GM19238 (cell line): ENCODE measurements around the gene AATK.
A peak's percentile ranks its signal among the peaks of the same experiment; 100 is the strongest.

Source experiments
- DNase-seq: peaks from one replicate; pipeline ENCODE4 v3.0.0; 2011; ENCODE audit warnings: low spot score; ENCODE audit not compliant: insufficient read length

AATK gene, protein sequence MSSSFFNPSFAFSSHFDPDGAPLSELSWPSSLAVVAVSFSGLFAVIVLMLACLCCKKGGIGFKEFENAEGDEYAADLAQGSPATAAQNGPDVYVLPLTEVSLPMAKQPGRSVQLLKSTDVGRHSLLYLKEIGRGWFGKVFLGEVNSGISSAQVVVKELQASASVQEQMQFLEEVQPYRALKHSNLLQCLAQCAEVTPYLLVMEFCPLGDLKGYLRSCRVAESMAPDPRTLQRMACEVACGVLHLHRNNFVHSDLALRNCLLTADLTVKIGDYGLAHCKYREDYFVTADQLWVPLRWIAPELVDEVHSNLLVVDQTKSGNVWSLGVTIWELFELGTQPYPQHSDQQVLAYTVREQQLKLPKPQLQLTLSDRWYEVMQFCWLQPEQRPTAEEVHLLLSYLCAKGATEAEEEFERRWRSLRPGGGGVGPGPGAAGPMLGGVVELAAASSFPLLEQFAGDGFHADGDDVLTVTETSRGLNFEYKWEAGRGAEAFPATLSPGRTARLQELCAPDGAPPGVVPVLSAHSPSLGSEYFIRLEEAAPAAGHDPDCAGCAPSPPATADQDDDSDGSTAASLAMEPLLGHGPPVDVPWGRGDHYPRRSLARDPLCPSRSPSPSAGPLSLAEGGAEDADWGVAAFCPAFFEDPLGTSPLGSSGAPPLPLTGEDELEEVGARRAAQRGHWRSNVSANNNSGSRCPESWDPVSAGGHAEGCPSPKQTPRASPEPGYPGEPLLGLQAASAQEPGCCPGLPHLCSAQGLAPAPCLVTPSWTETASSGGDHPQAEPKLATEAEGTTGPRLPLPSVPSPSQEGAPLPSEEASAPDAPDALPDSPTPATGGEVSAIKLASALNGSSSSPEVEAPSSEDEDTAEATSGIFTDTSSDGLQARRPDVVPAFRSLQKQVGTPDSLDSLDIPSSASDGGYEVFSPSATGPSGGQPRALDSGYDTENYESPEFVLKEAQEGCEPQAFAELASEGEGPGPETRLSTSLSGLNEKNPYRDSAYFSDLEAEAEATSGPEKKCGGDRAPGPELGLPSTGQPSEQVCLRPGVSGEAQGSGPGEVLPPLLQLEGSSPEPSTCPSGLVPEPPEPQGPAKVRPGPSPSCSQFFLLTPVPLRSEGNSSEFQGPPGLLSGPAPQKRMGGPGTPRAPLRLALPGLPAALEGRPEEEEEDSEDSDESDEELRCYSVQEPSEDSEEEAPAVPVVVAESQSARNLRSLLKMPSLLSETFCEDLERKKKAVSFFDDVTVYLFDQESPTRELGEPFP (N-terminal part only)

DNA sequence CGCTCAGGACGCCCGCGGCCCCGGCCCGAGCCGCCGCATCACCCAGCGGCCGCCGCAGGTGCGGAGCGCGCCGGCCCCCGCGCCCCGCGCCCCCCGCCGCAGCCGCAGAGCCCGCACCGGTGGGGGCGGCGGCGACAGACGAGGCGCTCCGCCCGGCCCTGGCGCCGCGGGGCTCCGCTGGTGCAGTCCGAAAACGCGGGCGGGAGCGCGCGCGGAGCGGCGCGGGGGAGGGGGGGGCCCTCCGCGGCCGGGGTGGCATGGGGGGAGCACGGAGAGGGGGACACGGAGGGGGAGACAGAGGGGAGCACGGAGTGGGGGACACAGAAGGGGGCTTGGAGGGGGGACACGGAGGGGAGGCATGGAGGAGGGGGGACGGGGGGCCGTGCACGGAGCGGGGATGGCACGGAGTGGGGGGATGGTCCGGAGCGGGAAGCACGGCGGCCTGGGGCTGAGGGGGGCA lies at the start of gene AATK:
TSS of gene AATK (minus strand) at position 189 of the 460 bp plus-strand sequence. CDS start 229 bp downstream, outside the sequence.
- DNase-seq, result no peak

DNA sequence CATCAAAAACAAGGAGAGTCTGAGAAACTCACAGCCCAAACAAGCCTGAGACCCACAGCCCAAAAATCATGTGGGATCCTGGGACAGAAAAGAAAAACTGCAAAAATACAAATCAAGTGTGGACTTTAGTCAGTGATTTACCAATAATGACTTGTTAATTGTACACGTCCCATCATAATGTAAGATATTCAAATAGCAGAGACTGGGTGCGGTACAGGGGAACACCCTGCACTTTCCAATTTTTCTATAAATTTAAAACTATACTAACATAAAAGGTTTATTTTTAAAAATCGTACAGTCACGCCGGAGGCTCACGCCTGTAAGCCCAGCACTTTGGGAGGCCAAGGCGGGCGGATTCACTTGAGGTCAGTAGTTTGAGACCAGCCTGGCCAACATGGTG lies 48.0 kb upstream of the AATK start:
- DNase-seq, result no peak

DNA sequence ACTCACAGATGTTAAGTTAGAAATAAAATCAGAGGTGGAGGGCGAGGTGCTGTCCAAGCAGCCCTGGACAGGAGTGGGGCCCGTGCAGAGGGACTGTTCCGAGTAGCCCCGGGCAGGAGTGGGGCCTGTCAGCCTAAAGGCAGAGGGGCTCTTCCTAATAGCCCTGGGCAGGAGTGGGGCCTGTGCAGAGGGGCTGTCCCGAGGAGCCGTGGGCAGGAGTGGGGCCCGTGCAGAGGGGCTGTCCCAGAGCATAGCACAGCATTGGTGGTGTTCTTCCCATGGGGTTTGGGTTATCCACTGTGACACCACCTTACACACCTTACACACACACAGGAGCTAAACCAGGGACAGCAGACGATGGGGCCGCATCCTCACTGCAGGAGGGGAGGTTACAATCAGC lies 46.3 kb upstream of the AATK start:
- DNase-seq, result no peak

- no peak for DNase-seq
Observed at GRCh38 chr17:81210868-81211267, 44.8 kb upstream of the AATK start.

DNA sequence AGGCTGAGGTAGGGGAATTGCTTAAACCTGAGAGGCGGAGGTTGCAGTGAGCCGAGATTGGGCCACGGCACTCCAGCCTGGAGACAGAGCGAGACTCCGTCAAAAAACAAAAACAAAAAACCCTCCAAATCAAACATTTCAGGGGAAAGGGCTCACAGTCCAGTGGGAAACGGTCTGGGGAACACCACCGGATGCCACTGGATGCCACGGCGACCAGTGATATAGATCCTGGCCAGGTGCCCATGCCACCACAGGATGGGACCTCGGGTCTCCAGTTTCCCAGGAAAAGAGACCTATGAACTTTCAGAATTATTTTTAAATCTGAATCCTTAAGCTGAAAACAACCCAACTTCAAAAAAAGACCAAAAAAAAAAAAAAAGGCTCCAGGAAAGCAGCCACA lies 44.4 kb upstream of the AATK start:
- no peak for DNase-seq

DNA sequence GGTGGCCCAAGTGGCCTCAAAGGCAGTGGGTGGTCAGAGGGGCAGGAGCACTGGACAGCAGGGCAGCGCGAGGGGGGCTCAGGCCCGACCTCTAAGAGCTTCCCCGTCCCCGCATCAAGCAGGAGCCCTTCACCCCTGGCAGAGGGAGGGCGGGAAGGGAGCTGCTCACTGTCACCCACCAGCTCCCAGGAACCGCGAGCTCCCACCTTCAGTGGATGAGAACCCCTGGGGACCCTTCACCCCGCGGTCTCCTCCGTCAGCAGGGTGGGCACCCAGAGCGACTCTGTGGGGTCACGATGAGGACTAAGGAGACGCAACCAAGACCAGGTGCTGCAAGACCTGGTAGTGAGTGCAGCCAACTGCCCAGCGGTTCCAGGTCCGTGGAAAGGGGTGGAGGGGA lies 43.1 kb upstream of the AATK start:
- DNase-seq, result no peak

- no peak for DNase-seq
Observed at GRCh38 chr17:81208651-81209050, 42.6 kb upstream of the AATK start.

DNA sequence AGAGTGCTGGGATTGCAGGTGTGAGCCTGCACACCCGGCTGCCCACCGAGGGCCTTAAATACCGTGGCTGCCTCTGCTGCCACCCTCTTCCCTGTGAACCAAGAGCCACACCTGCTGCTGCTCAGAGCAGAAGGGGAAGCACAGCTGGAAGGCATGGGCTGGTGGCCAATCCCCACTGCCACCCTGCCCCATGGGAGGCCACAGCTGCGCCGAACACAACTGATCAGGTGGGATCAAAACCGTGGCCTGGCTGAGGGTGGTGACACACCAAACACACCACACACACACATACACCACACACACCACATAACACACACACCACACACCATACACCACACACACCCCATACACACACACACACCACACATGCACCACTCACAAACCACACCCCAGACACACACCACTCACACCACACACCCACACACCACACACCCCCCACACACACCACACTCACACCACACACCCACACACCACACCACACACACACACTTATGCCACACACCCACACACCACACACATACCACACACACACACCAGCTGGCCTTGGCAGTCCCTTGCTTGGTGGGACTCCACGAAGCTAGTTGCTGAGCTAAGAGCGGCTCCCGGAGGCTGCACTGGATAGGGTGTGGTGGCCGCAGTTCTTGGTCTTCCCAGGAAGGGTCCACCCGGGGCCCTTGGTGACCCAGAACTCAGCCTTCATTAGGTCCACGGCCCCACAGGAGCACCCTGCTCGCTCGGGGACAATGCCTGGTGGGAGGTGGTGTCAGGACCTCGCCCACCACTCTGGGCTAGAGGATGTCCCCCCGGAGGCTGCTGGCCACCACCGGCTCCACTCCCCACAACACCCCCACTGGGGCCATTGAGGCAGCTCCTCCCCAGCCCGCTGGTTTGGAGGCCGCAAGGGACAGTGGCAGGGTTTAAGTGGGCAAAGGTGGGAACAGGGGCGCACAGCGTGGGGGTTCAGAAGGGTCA lies 41.9 kb upstream of the AATK start:
- no peak for DNase-seq

- DNase-seq, result no peak
Observed at GRCh38 chr17:81206657-81207056, 40.6 kb upstream of the AATK start.

GRCh38 chr17:81206166-81206565 lies 40.1 kb upstream of the AATK start:
- no peak for DNase-seq

DNA sequence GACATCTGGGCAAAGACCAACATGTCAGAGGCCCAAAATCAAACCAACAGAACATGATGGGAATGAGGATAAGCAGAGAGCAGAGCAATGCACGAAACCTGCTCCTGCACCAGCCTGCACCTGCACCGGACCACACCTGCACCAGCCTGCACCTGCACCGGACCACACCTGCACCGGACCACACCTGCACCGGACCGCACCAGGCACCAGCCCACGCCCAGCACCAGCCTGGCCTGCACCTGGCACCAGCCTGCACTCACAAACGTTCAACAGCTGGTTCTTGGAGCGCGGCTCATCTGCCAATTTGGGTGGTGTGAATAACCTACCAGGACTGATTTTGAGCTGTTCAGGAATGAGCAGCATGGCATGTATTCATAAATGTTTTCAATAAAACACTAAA lies 38.6 kb upstream of the AATK start:
- DNase-seq, result no peak

- DNase-seq, result no peak
Observed at GRCh38 chr17:81203136-81203535, 37.1 kb upstream of the AATK start.

- DNase-seq, result no peak
Observed at GRCh38 chr17:81202318-81202717, 36.3 kb upstream of the AATK start.

DNA sequence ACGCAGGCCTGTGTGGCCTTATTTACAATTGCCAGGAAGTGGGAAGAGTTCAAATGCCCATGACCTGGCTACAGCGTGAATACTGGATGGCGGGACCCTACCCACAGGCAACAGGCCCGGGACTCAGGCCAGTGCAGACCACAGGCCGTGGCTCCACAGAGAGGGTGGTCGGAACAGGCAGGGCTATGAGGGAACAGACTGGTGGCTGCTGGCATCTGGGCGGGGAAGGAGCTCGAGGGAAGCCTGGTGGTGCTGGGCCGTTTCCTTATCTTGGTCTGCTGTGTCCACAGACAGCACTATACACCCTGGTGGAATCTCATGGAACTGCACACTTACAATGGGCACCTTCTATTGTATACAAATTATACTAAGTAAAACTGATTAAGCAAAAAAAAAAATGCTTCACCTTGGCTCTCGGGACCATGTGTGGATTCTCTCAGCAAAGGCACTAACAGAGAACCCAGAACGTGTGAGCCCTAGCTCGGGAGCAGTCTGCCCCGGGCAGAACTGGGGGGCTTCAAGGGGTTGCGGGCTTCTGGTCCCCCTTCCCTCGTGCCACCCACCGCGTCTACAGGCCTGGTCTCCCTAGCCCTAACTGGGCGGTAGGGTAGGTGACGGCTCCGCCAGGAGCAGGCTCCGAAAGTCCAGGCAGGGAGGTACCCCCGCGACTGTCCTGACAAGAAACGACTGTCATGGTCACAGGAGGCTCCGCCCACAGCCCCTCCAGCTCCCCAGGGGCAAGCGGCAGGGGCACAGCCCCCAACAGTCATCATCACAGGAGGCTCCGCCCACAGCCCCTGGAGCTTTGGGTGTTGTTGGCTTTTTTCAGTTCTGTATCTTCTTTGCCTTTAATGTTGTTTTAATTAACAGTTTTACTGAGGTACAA lies 34.9 kb upstream of the AATK start:
- DNase-seq, result peak; percentile 58

DNA sequence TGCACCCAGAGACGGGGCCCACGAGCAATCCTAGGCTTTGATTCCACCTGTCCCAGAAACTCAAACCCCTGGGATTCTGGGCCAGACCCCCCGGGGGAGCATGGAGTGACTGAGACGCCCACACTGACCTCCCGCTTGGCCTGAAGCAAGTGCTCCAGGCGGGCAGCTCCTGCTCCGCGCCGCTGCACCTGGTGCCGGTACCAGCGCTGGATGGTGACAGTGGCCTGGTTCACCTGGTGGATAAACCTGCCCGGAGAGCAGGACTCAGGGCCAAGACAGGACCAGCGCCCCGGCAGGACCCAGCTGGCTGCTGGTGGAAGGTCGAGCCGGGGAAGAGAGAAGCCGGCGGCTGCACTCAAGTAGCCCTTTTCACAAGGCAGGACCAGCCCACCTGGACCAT lies 34.2 kb upstream of the AATK start:
- DNase-seq, result no peak

DNA sequence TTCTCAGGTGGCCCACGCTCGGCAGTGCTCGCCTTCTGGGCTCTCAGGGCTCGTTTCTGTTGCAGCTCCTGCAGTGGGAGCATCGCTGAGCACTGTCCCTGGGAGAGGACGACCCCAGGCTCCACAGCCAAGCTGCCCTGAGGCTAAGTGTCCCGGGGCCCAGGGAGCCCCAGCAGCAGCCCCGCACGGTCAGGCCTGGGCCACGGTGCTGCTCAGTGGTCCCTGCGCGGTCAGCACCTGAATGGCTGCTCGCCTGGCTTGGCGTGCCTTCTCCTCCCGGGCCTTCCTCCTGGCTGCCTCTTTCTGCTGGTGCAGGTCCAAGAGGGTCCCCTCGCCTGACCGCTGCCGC lies 33.4 kb upstream of the AATK start:
- DNase-seq, result no peak

DNA sequence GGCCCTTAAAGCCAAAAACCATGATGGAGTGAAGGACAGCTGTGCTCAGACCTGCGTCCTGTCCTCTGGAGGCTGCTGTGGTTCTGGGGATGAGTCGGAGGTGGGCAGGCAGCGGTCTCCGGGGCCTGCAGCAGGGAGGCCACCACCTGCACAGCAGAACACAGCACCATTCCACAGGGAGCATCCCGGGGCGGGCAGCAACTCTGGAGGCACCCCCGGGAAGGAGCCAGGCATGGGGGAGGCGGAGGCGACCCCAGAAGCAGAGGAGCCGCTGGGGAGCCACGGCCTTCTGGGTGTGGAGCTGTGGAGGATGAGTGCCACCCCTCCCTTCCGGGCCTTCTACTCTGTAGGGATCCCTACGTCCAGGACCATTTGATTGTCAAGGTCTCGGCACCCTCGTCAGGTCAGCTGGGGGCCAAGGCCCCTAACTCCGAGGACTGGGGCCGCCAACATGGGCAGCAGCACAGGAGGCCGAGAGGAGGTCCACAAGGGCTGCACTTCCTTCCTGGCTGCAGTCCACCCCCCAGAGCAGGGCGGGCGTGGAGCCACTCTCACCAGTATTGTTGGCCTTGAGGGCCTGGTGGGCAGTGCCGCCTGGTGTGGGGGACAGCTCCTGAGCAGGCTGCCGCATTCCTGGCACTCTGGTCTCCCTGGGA lies 32.9 kb upstream of the AATK start:
- no peak for DNase-seq

GRCh38 chr17:81197831-81198490 lies 31.9 kb upstream of the AATK start:
- DNase-seq, result no peak

DNA sequence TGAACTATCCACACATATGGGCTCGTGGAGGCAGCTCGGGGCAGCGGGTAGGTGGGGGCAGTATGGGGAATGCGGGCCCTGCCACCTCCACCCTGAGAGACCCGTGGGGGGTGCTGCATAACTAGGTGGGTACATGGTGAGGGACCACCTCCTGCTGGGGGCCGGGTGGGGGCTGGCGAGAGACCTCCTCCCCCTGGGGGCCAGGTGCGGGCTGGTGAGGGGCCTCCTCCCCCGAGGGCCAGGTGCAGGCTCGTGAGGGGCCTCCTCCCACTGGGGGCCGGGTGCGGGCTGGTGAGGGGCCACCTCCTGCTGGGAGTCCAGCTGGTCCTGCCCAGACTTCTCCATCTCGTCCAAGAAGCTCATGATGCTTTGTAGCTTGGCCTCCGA lies 31.4 kb upstream of the AATK start:
- DNase-seq, result no peak
